Endodermal cell (in vitro differentiated cells): ENCODE data around the gene HPSE2. TPM values are rescaled to one million over a fixed set of nuclear protein-coding genes. Genes with fewer than 3 reads are reported as not detected.

ENCODE experiments used
- DNase-seq: peaks from one replicate; pipeline ENCODE4 v3.0.0-alpha.2; 2017
- H3K27ac ChIP-seq: 2 replicates; pipeline ENCODE4 v1.5.1; 2013; ENCODE audit warnings: mild to moderate bottlenecking, low read depth, low read length, moderate library complexity
- H3K27me3 ChIP-seq: 2 replicates; pipeline ENCODE4 v1.6.1; 2013; ENCODE audit warnings: mild to moderate bottlenecking, low read length, moderate library complexity; ENCODE audit not compliant: insufficient read depth, control insufficient read depth, poor library complexity, severe bottlenecking
- H3K36me3 ChIP-seq: 2 replicates; pipeline ENCODE4 v1.7.0; 2013; ENCODE audit warnings: mild to moderate bottlenecking, low read length, moderate library complexity; ENCODE audit not compliant: control insufficient read depth, insufficient read depth
- H3K4me1 ChIP-seq: one replicate; pipeline ENCODE4 v1.7.0; 2013; ENCODE audit warnings: low read length; ENCODE audit not compliant: control insufficient read depth, insufficient read depth
- H3K4me3 ChIP-seq: 2 replicates; pipeline ENCODE4 v1.5.1; 2013; ENCODE audit warnings: mild to moderate bottlenecking, low read length, moderate library complexity
- H3K9ac ChIP-seq: 2 replicates; pipeline ENCODE4 v1.6.1; 2013; ENCODE audit warnings: mild to moderate bottlenecking, low read length, moderate library complexity; ENCODE audit not compliant: poor library complexity, severe bottlenecking; ENCODE audit errors: extremely low read depth
- H3K9me3 ChIP-seq: 2 replicates; pipeline ENCODE4 v1.6.1; 2013; ENCODE audit warnings: mild to moderate bottlenecking, low read length, moderate library complexity; ENCODE audit not compliant: control insufficient read depth
- H3K27ac Mint-ChIP-seq: 2 replicates; pipeline ENCODE4 v1.8.0; 2020; ENCODE audit warnings: mixed read lengths
- H3K27me3 Mint-ChIP-seq: 2 replicates; pipeline ENCODE4 v1.8.0; 2021; ENCODE audit warnings: mild to moderate bottlenecking, mixed read lengths; ENCODE audit not compliant: insufficient read depth
- H3K36me3 Mint-ChIP-seq: 2 replicates; pipeline ENCODE4 v1.8.0; 2020; ENCODE audit warnings: low read depth, mixed read lengths
- H3K4me1 Mint-ChIP-seq: 2 replicates; pipeline ENCODE4 v1.8.0; 2020; ENCODE audit warnings: mixed read lengths
- H3K4me3 Mint-ChIP-seq: 2 replicates; pipeline ENCODE4 v1.8.0; 2020; ENCODE audit warnings: mild to moderate bottlenecking, moderate library complexity, mixed read lengths
- H3K9me3 Mint-ChIP-seq: 2 replicates; pipeline ENCODE4 v1.8.0; 2020; ENCODE audit warnings: mild to moderate bottlenecking, mixed read lengths
- CTCF ChIP-seq: fragments of 200-600 bp; sonication (generic); conservative IDR thresholded peaks from 2 replicates; pipeline ENCODE4 v1.5.0; 2021; ENCODE audit warnings: antibody characterized with exemption, mild to moderate bottlenecking
- WGBS, 2 experiments: methylation state at CpG; one replicate each; pipeline versions ENCODE4 v1.1.5 to v1.1.7; 2013; ENCODE audit warnings: missing lambda C conversion rate in 2 of 2, mixed read lengths in 1 of 2; ENCODE audit not compliant: insufficient coverage in 1 of 2, insufficient read length in 1 of 2; 5-methylcytosine and 5-hydroxymethylcytosine counted together
- total RNA-seq, 2 donors: library from RNA; stranded (reverse); fragmentation: NEBNext Ultra II Directional in 1 of 2; extraction: Animal tissue kit (Norgen Biotek cat#: 25700) in 1 of 2; gene quantifications; 2 replicates in 1 of 2; 3 replicates in 1 of 2; pipeline ENCODE4 v1.2.1, GENCODE V29; 2021

HPSE2 gene
- total RNA-seq, 2 donors from 2014 or later: 0.07 to 0.11 TPM

DNA sequence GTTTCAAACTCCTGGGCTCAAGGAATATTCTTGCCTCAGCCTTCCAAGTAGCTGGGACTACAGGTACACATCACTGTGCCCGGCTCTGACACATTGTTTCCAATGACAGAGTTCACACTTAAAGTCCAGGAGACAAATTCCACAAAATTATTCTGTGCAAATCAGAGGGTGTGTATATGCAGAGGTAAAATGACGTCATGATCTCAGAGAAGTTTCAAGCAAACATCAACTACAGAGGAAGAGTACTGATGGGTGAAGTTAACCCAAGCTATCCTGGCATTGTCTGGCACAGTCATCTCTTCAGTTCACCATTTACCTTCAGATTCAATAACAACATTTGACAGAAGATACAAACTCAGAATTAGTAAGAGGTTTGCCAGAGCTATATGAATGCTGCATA lies 388.9 kb downstream of the HPSE2 start:
- WGBS, 2 experiments: 80 to 91% methylated on average over 1 to 2 of the region's 2 CpGs
- no peak overlapping the region for H3K4me3 ChIP-seq
- no peaks in the 10 kb centered on the region for H3K4me1 Mint-ChIP-seq
- no peaks in the 10 kb centered on the region for H3K4me1 ChIP-seq
- no peak overlapping the region for H3K4me3 Mint-ChIP-seq
- H3K27me3 Mint-ChIP-seq: no peaks in the 10 kb centered on the region
- no peaks in the 10 kb centered on the region for H3K9me3 ChIP-seq
- no peak overlapping the region for H3K27ac Mint-ChIP-seq
- H3K9ac ChIP-seq: no peak overlapping the region
- H3K9me3 Mint-ChIP-seq: no peaks in the 10 kb centered on the region
- no peaks in the 10 kb centered on the region for H3K27me3 ChIP-seq
- H3K36me3 ChIP-seq: no peaks in the 10 kb centered on the region
- TF ChIP-seq CTCF: no peak
- no peak overlapping the region for H3K27ac ChIP-seq
- DNase-seq: no peak
- H3K36me3 Mint-ChIP-seq: no peaks in the 10 kb centered on the region

GRCh38 chr10:98833542-98833941 lies 402.1 kb downstream of the HPSE2 start:
- no peak overlapping the region for H3K4me3 Mint-ChIP-seq
- TF ChIP-seq CTCF: no peak
- WGBS, 2 experiments: 78 to 100% methylated on average over 1 of the region's 1 CpG

DNA sequence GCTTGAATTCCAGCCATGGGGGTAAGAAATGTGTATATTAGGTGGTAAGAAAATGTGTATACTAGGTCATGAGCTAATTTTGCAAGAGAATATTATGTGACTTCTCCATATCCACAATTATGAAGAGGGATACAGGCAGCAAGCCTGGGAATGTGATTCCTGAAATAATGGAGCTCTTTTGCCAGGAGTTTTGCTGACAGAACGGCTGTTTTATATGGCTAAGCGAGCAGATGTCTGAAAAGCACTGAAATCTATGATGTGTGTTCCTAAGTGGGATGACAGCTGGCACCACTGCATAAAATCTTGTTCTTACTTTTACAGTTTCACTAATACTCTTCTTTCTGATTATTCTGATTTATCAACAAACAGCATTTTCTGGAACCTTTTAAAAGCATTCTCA lies 402.9 kb downstream of the HPSE2 start:
- Histone ChIP-seq H3K4me3 (no peak overlapping the region), H3K27me3 (peaks cover 6% of the 10 kb centered on the region), H3K4me1 (peaks cover 6% of the 10 kb centered on the region), H3K9me3 (no peaks in the 10 kb centered on the region), H3K36me3 (no peaks in the 10 kb centered on the region), H3K9ac (no peak overlapping the region), H3K27ac (no peak overlapping the region)
- 89% methylated on average over 2 of the region's 2 CpGs; no CpG with 5 or more reads in 1 of the 2 experiments for WGBS, 2 experiments
- DNase-seq: no peak
- Mint-ChIP-seq H3K36me3 (no peaks in the 10 kb centered on the region), H3K9me3 (no peaks in the 10 kb centered on the region), H3K27ac (no peak overlapping the region), H3K4me3 (no peak overlapping the region), H3K4me1 (peaks cover 10% of the 10 kb centered on the region), H3K27me3 (peaks cover 3% of the 10 kb centered on the region)
- no peak for TF ChIP-seq CTCF

More at GRCh38 chr10:98833542-98833941, 402.1 kb downstream of the HPSE2 start:
- Histone ChIP-seq H3K27ac (no peak overlapping the region), H3K4me3 (no peak overlapping the region), H3K27me3 (peaks cover 6% of the 10 kb centered on the region), H3K4me1 (peaks cover 6% of the 10 kb centered on the region), H3K9ac (no peak overlapping the region), H3K9me3 (no peaks in the 10 kb centered on the region), H3K36me3 (no peaks in the 10 kb centered on the region)
- no peak for DNase-seq
- H3K9me3 Mint-ChIP-seq: no peaks in the 10 kb centered on the region
- no peak overlapping the region for H3K27ac Mint-ChIP-seq
- H3K4me1 Mint-ChIP-seq: peaks cover 10% of the 10 kb centered on the region
- no peaks in the 10 kb centered on the region for H3K36me3 Mint-ChIP-seq
- peaks cover 3% of the 10 kb centered on the region for H3K27me3 Mint-ChIP-seq
